A673 (cell line): ENCODE results near the gene ENOX1. TPM values are rescaled to one million over a fixed set of nuclear protein-coding genes. Genes with fewer than 3 reads are reported as not detected.
A peak's percentile ranks its signal among the peaks of the same experiment; 100 is the strongest.

Source experiments
- BruUV-seq: library from RNA; stranded (reverse); fragments of 400-500 nt; replicated peaks from 2 replicates; lab custom pipeline; 2021; lab: Mats Ljungman, UMichigan
- CTCF ChIA-PET: fragments of 300-600 bp; sonication (Branson Sonifier 250); formaldehyde crosslinking; loops from one replicate; lab custom pipeline; 2022; ENCODE audit warnings: antibody characterized with exemption; lab: Charles Lee
- POLR2A ChIA-PET: fragments of 300-600 bp; sonication (Branson Sonifier 250); formaldehyde crosslinking; loops from one replicate; lab custom pipeline; 2022; ENCODE audit warnings: antibody characterized with exemption; ENCODE audit not compliant: low non-redundant PET; lab: Charles Lee
- DNase-seq: peaks from one replicate; pipeline ENCODE4 v3.0.0-alpha.2; 2015; ENCODE audit warnings: low spot score
- H3K27ac ChIP-seq: fragments of 200-600 bp; sonication (generic); 2 replicates; pipeline ENCODE4 v1.5.1; 2016; ENCODE audit warnings: mixed run types, low read depth, mild to moderate bottlenecking, mixed read lengths, antibody characterized with exemption, low read length; ENCODE audit not compliant: poor library complexity, severe bottlenecking
- H3K27me3 ChIP-seq: fragments of 200-600 bp; sonication (generic); replicated peaks from 2 replicates; pipeline ENCODE4 v1.6.1; 2017; ENCODE audit warnings: mixed run types, low read depth, mild to moderate bottlenecking, mixed read lengths, antibody characterized with exemption, low read length; ENCODE audit not compliant: insufficient read depth, poor library complexity
- H3K36me3 ChIP-seq: fragments of 200-600 bp; sonication (generic); 2 replicates; pipeline ENCODE4 v1.6.1; 2016; ENCODE audit warnings: mixed run types, mild to moderate bottlenecking, mixed read lengths, antibody characterized with exemption, low read length; ENCODE audit not compliant: insufficient read depth, poor library complexity, severe bottlenecking
- H3K4me1 ChIP-seq: fragments of 200-600 bp; sonication (generic); 2 replicates; pipeline ENCODE4 v1.6.1; 2017; ENCODE audit warnings: mixed run types, mild to moderate bottlenecking, mixed read lengths, antibody characterized with exemption, low read length; ENCODE audit not compliant: insufficient read depth, poor library complexity, severe bottlenecking
- H3K4me3 ChIP-seq: fragments of 200-600 bp; sonication (generic); 2 replicates; pipeline ENCODE4 v1.5.1; 2016; ENCODE audit warnings: low read depth, mixed run types, mild to moderate bottlenecking, mixed read lengths, low read length; ENCODE audit not compliant: poor library complexity, severe bottlenecking
- H3K9me3 ChIP-seq: fragments of 200-600 bp; sonication (generic); 2 replicates; pipeline ENCODE4 v1.6.1; 2016; ENCODE audit warnings: mixed run types, low read depth, mild to moderate bottlenecking, mixed read lengths, antibody characterized with exemption, low read length; ENCODE audit not compliant: poor library complexity, severe bottlenecking
- CTCF ChIP-seq: fragments of 300-800, 200-600 bp; sonication (generic); conservative IDR thresholded peaks from 2 replicates; pipeline ENCODE4 v1.5.1; 2017; ENCODE audit warnings: low read depth, mild to moderate bottlenecking, antibody characterized with exemption, low read length, moderate library complexity, mixed read lengths
- EZH2 ChIP-seq: fragments of 200-600 bp; sonication (generic); IDR thresholded peaks from 2 replicates; pipeline ENCODE4 v1.6.1; 2017; ENCODE audit warnings: borderline replicate concordance, low read depth, mild to moderate bottlenecking, mixed read lengths, antibody characterized with exemption, low read length; ENCODE audit not compliant: poor library complexity, severe bottlenecking
- intact Hi-C: fragments of 100-400 bp; cut with micrococcal nuclease; formaldehyde crosslinking; loops from one replicate; pipeline ENCODE4 v1.10.0; 2022; ENCODE audit not compliant: unreplicated experiment
- total RNA-seq: library from RNA; stranded (reverse); gene quantifications from 2 replicates; pipeline ENCODE4 v1.2.3, GENCODE V29; 2021

Gene ENOX1
- total RNA-seq, 1 experiment from 2014 or later, result 4.4 TPM

GRCh38 chr13:43285933-43286597 lies 500.7 kb downstream of the ENOX1 start:
- TF ChIP-seq CTCF (no peak), EZH2 (no peak)
- no peaks in the 10 kb centered on the region for H3K27me3 ChIP-seq
- intact Hi-C loops, result no loop called here
- DNase-seq, result peak; percentile 93
- no peak overlapping the region for H3K4me3 ChIP-seq
- ChIA-PET POLR2A (interaction anchor here (0.5 kb wide), 1 partner anchor 68 kb away, joined by 4 read pairs; no protein-coding TSS in a partner anchor), CTCF (no interaction called here)
- H3K36me3 ChIP-seq, result no peaks in the 10 kb centered on the region
- no peak overlapping the region for H3K27ac ChIP-seq
- H3K9me3 ChIP-seq, result no peaks in the 10 kb centered on the region
- no TSS peak for BruUV-seq
- peaks cover 35% of the 10 kb centered on the region for H3K4me1 ChIP-seq

- ChIA-PET CTCF (no interaction called here), POLR2A (no interaction called here)
- Histone ChIP-seq H3K4me1 (peaks cover 30% of the 10 kb centered on the region), H3K4me3 (no peak overlapping the region), H3K27me3 (no peaks in the 10 kb centered on the region), H3K36me3 (no peaks in the 10 kb centered on the region), H3K27ac (no peak overlapping the region), H3K9me3 (no peaks in the 10 kb centered on the region)
- intact Hi-C loops, result no loop called here
- BruUV-seq, result no TSS peak
- DNase-seq, result no peak
- TF ChIP-seq CTCF, result no peak
- no peak for TF ChIP-seq EZH2
These were observed 502.6 kb downstream of the ENOX1 start for GRCh38 chr13:43284162-43284561.

- intact Hi-C loops, result no loop called here
- ChIA-PET CTCF (no interaction called here), POLR2A (no interaction called here)
- H3K27me3 ChIP-seq, result no peaks in the 10 kb centered on the region
- H3K4me1 ChIP-seq, result peaks cover 8% of the 10 kb centered on the region
- no peak overlapping the region for H3K27ac ChIP-seq
- TF ChIP-seq CTCF (no peak), EZH2 (no peak)
- H3K9me3 ChIP-seq, result no peaks in the 10 kb centered on the region
- no TSS peak for BruUV-seq
- H3K4me3 ChIP-seq, result no peak overlapping the region
- no peak for DNase-seq
- H3K36me3 ChIP-seq, result no peaks in the 10 kb centered on the region
These were observed 507.1 kb downstream of the ENOX1 start for GRCh38 chr13:43279696-43280095.
